HepG2 (cell line): ENCODE measurements around the gene ZNF384. TPM values are rescaled to one million over a fixed set of nuclear protein-coding genes. Genes with fewer than 3 reads are reported as not detected.

Source experiments
- ATAC-seq: fragments of 200-7000 bp; cut with Tn5 transposase; 3 replicates; pipeline ENCODE4 v1.9.1; 2020; ENCODE audit warnings: mild to moderate bottlenecking, moderate library complexity
- BruUV-seq: library from RNA; stranded (reverse); fragments of 400-500 nt; replicated peaks from 2 replicates; lab custom pipeline; 2021; lab: Mats Ljungman, UMichigan
- CTCF ChIA-PET: fragments of 300-600 bp; formaldehyde crosslinking; extraction: SDS; loops from one replicate; lab custom pipeline; 2021; ENCODE audit warnings: low total read pairs, inconsistent platforms, low intra/inter-chr PET ratio; lab: Yijun Ruan, JAX
- POLR2A ChIA-PET: fragments of 350-600 bp; sonication (Branson Sonifier 250); formaldehyde crosslinking; loops from one replicate; lab custom pipeline; 2020; ENCODE audit warnings: antibody characterized with exemption, inconsistent platforms; lab: Yijun Ruan, JAX
- DNase-seq: peaks from one replicate; pipeline ENCODE4 v3.0.0-alpha.2; 2015; ENCODE audit warnings: low spot score
- FAIRE-seq: peaks from 3 replicates; lab custom pipeline; 2011; peaks lifted over from hg19 to GRCh38; lab: Jason Lieb, UNC
- H2AFZ ChIP-seq: one replicate; pipeline ENCODE4 v1.6.1; 2011; ENCODE audit warnings: low read length, inconsistent platforms
- H3K27ac ChIP-seq: fragments of 300-600 bp; 3 replicates; pipeline ENCODE4 v1.8.0; 2011; ENCODE audit warnings: mixed run types, mild to moderate bottlenecking, mixed read lengths, low read length, inconsistent platforms; ENCODE audit not compliant: insufficient read depth; ENCODE audit errors: extremely low read length
- H3K27me3 ChIP-seq, 2 experiments: fragments of 200-600 bp in 1 of 2; 2 replicates in 1 of 2; 3 replicates in 1 of 2; pipeline versions ENCODE4 v1.6.0 to v1.8.0; 2011; ENCODE audit warnings: low read length in 2 of 2, mild to moderate bottlenecking in 2 of 2, moderate library complexity in 2 of 2, inconsistent platforms in 1 of 2; ENCODE audit not compliant: insufficient read depth in 2 of 2, control insufficient read depth in 1 of 2
- H3K36me3 ChIP-seq, 2 experiments: fragments of 200-600 bp in 1 of 2; replicated peaks in 1 of 2; 2 replicates in 1 of 2; 3 replicates in 1 of 2; pipeline versions ENCODE4 v1.5.1 to v1.8.0; 2011; ENCODE audit warnings: low read length in 2 of 2, inconsistent platforms in 1 of 2; ENCODE audit not compliant: insufficient read depth in 2 of 2, control insufficient read depth in 1 of 2
- H3K4me1 ChIP-seq: 2 replicates; pipeline ENCODE4 v1.5.1; 2012; ENCODE audit warnings: low read length, inconsistent platforms; ENCODE audit not compliant: insufficient read depth
- H3K4me2 ChIP-seq: 2 replicates; pipeline ENCODE4 v1.6.0; 2011; ENCODE audit warnings: low read depth, low read length, inconsistent platforms
- H3K4me3 ChIP-seq, 3 experiments: fragments of 200-600 bp in 1 of 3; sonication (generic), shearing (Covaris generic) in 1 of 3; replicated peaks in 1 of 3; 2 replicates each; pipeline ENCODE4 v1.5.1; 2011 to 2016; ENCODE audit warnings: low read length in 3 of 3, inconsistent platforms in 2 of 3, low read depth in 2 of 3, mild to moderate bottlenecking in 2 of 3, control low read depth in 1 of 3, mixed read lengths in 1 of 3; ENCODE audit not compliant: insufficient read depth in 1 of 3
- H3K79me2 ChIP-seq: one replicate; pipeline ENCODE4 v1.6.1; 2011; ENCODE audit warnings: low read length, inconsistent platforms; ENCODE audit not compliant: insufficient read depth
- H3K9ac ChIP-seq: 2 replicates; pipeline ENCODE4 v1.6.0; 2011; ENCODE audit warnings: mild to moderate bottlenecking, low read depth, low read length, inconsistent platforms; ENCODE audit not compliant: insufficient read depth
- H3K9me3 ChIP-seq: 2 replicates; pipeline ENCODE4 v1.5.1; 2012; ENCODE audit warnings: mild to moderate bottlenecking, low read length
- H4K20me1 ChIP-seq: 2 replicates; pipeline ENCODE4 v1.6.0; 2011; ENCODE audit warnings: inconsistent platforms, mild to moderate bottlenecking, low read length, moderate library complexity; ENCODE audit not compliant: insufficient read depth
- ELF1 ChIP-seq: sonication (generic); formaldehyde crosslinking; IDR thresholded peaks from 2 replicates; pipeline ENCODE4 v1.4.0; 2020; ENCODE audit warnings: missing genetic modification reagents
- MAFK ChIP-seq, 2 experiments: IDR thresholded peaks in 1 of 2; conservative IDR thresholded peaks in 1 of 2; 2 replicates each; pipeline ENCODE4 v1.6.1; 2011; ENCODE audit warnings: improper control_type of control experiment in 2 of 2, low read length in 2 of 2
- MNT ChIP-seq: fragments of 450-650 bp; IDR thresholded peaks from 2 replicates; pipeline ENCODE4 v1.6.1; 2016
- NFE2 ChIP-seq: sonication (generic); formaldehyde crosslinking; IDR thresholded peaks from 2 replicates; pipeline ENCODE4 v1.4.0; 2020; ENCODE audit warnings: missing genetic modification reagents
- SPEN ChIP-seq: sonication (generic); formaldehyde crosslinking; IDR thresholded peaks from 2 replicates; pipeline ENCODE4 v1.5.1; 2020; ENCODE audit warnings: low read depth, mild to moderate bottlenecking, missing genetic modification reagents
- U2AF1 ChIP-seq: fragments of 200-400 bp; formaldehyde crosslinking; optimal IDR thresholded peaks from 2 replicates; pipeline ENCODE3; 2017; ENCODE audit warnings: mild to moderate bottlenecking, low read depth, low read length
- ZNF256 ChIP-seq: sonication (generic); formaldehyde crosslinking; conservative IDR thresholded peaks from 2 replicates; pipeline ENCODE4 v1.4.0; 2020; ENCODE audit warnings: missing genetic modification reagents
- ZNF292 ChIP-seq: sonication (generic); formaldehyde crosslinking; IDR thresholded peaks from 2 replicates; pipeline ENCODE4 v1.8.1; 2022; ENCODE audit warnings: mild to moderate bottlenecking, low read depth, missing genetic modification reagents, borderline replicate concordance
- ZNF343 ChIP-seq: sonication (generic); formaldehyde crosslinking; IDR thresholded peaks from 2 replicates; pipeline ENCODE4 v1.4.0; 2020; ENCODE audit warnings: mild to moderate bottlenecking, missing genetic modification reagents
- ZSCAN25 ChIP-seq: sonication (generic); formaldehyde crosslinking; IDR thresholded peaks from 2 replicates; pipeline ENCODE4 v1.8.0; 2022; ENCODE audit warnings: mild to moderate bottlenecking, missing genetic modification reagents
- ZSCAN31 ChIP-seq: sonication (generic); formaldehyde crosslinking; IDR thresholded peaks from 2 replicates; pipeline ENCODE4 v1.5.0; 2020; ENCODE audit warnings: low read depth, mild to moderate bottlenecking, missing genetic modification reagents
- WGBS: methylation state at CpG from one replicate; pipeline ENCODE4 v1.1.6; 2017; ENCODE audit warnings: low lambda C conversion rate; 5-methylcytosine and 5-hydroxymethylcytosine counted together
- in situ Hi-C: cut with HindIII; loops from 2 replicates; pipeline ENCODE4 v1.10.0; 2017; ENCODE audit warnings: low pct_unique_long_range_greater_than_20kb; ENCODE audit not compliant: extremely low pct_ligation_motif_present
- intact Hi-C: fragments of 100-400 bp; cut with micrococcal nuclease; formaldehyde crosslinking; loops from one replicate; pipeline ENCODE4 v1.10.0; 2022; ENCODE audit not compliant: unreplicated experiment
- polyA plus RNA-seq, 8 experiments: library from polyadenylated mRNA; depleted of rRNA in 3 of 8; stranded (reverse) in 7 of 8; unstranded in 1 of 8; fragments of >200 nt; fragmentation: Illumina TruSeq in 4 of 8; extraction: Trizol in 4 of 8; gene quantifications; 2 replicates each; pipeline versions ENCODE4 v1.2.1 to v1.2.3, GENCODE V29; 2011 to 2016; ENCODE audit warnings: low read depth in 4 of 8, missing spikeins in 1 of 8, mixed read lengths in 1 of 8; ENCODE audit not compliant: insufficient read depth in 1 of 8
- total RNA-seq, 5 experiments: library from RNA; depleted of rRNA; stranded (reverse); fragments of >200 nt; fragmentation: Illumina TruSeq; extraction: Trizol; gene quantifications; 2 replicates each; pipeline ENCODE4 v1.2.3, GENCODE V29; 2016; ENCODE audit warnings: low read depth in 1 of 5

The ZNF384 gene
- total and polyA plus RNA-seq, 2 of the 13 experiments (the other 11 are each of a cell fraction or from before 2014, with no cell fraction given), result 23.6 to 55.3 TPM

- no peaks in the 10 kb centered on the region for H3K79me2 ChIP-seq
- ATAC-seq (no peak), FAIRE-seq (no peak), DNase-seq (no peak)
- ChIA-PET POLR2A (no interaction called here), CTCF (no interaction called here)
- H3K9me3 ChIP-seq, result no peaks in the 10 kb centered on the region
- 23% methylated on average over 4 of the region's 4 CpGs for WGBS
- in situ Hi-C loops, result no loop called here
- no peak overlapping the region for H3K4me3 ChIP-seq
- BruUV-seq, result no TSS peak
- no peaks in the 10 kb centered on the region for H4K20me1 ChIP-seq
- no peak overlapping the region for H3K4me2 ChIP-seq
- H3K27ac ChIP-seq, result no peak overlapping the region
- H3K9ac ChIP-seq, result no peak overlapping the region
- no peaks in the 10 kb centered on the region for H3K36me3 ChIP-seq
- peaks cover 35% of the 10 kb centered on the region for H3K4me1 ChIP-seq
- no peak for TF ChIP-seq NFE2 (CRISPR knock-in tag)
- no peak for TF ChIP-seq U2AF1
- TF ChIP-seq MAFK (conservative IDR thresholded peaks at IDR 0.05 in 1 of 2, IDR thresholded peaks at IDR 0.05 in 1 of 2; ENCODE audit: low read length in 2 of 2), result no peak
- no peak for TF ChIP-seq ZNF256 (CRISPR knock-in tag)
- no peak for TF ChIP-seq ZNF292 (CRISPR knock-in tag)
- TF ChIP-seq ZSCAN31 (CRISPR knock-in tag), result no peak
- TF ChIP-seq ELF1 (CRISPR knock-in tag), result no peak
- no peak for TF ChIP-seq SPEN (CRISPR knock-in tag)
- no peak for TF ChIP-seq ZNF343 (CRISPR knock-in tag)
- no peak for TF ChIP-seq MNT
- no peak for TF ChIP-seq ZSCAN25 (CRISPR knock-in tag)
- no peak overlapping the region for H2AFZ ChIP-seq
- intact Hi-C loops, result no loop called here
- peaks cover 8 to 37% of the 10 kb centered on the region in 2 experiments for H3K27me3 ChIP-seq
Measured at GRCh38 chr12:6641131-6641530, 48.0 kb downstream of the ZNF384 start.
